HL-60 (cell line): ENCODE data around the gene GRID1.
A peak's percentile ranks its signal among the peaks of the same experiment; 100 is the strongest.

Experiments used
- GABPA ChIP-seq: IDR thresholded peaks from 2 replicates; pipeline ENCODE4 v1.6.1; 2012; ENCODE audit warnings: low read depth
- POLR2AphosphoS5 ChIP-seq: IDR thresholded peaks from 2 replicates; pipeline ENCODE4 v1.6.1; 2012; ENCODE audit warnings: low read depth
- SPI1 ChIP-seq: IDR thresholded peaks from 2 replicates; pipeline ENCODE4 v1.6.1; 2012; ENCODE audit warnings: low read depth, mild to moderate bottlenecking, borderline replicate concordance
- TF ChIP-seq, protein P1 (sequence below): IDR thresholded peaks from one replicate; pipeline ENCODE4 v1.5.1; 2011; ENCODE audit warnings: low read length, control low read depth, inconsistent platforms; ENCODE audit not compliant: insufficient read depth
- TF ChIP-seq, protein P2 (sequence below): IDR thresholded peaks from 2 replicates; pipeline ENCODE4 v1.6.1; 2012; ENCODE audit warnings: low read depth; ENCODE audit not compliant: insufficient replicate concordance

DNA sequence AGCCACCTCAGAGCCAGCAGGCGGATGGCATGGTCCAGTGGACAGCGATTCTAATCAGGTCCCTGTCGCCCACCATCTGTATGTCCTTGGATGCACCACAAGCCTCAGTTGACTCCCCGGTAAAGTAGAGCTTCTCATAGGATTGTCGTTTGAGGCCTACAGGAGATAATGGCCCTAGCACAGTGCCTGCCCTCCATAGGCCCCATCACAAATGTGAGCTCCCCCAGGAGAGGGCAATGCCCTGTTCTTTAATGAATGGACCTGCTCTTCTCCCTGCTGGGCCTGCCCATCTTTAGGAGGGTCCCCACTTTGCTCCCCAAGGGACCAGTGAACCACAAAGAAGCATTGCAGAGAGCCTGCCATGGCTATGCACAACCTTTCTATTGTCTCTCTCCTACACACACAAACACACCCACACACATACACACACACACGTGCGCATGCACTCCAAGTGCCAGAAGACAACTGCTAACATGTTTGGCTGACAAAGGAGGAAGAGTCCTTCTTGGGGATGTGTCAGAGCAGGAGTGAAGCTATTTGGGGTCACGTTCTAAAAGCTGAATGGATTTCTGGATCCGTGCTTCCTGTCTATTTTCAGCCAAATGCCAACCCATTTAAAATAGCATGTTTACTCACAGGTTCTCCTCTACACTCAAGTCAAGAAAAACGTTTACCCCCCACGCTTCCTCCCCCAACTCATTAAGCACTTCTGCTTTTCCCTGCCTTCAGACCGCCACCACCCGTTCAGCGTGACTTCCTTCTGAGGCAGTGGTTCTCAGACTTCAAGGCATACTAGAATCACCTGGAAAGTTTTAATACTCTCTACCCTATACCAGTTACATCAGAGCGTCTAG, 196.1 kb downstream of the GRID1 start:
- TF ChIP-seq, protein P1, sequence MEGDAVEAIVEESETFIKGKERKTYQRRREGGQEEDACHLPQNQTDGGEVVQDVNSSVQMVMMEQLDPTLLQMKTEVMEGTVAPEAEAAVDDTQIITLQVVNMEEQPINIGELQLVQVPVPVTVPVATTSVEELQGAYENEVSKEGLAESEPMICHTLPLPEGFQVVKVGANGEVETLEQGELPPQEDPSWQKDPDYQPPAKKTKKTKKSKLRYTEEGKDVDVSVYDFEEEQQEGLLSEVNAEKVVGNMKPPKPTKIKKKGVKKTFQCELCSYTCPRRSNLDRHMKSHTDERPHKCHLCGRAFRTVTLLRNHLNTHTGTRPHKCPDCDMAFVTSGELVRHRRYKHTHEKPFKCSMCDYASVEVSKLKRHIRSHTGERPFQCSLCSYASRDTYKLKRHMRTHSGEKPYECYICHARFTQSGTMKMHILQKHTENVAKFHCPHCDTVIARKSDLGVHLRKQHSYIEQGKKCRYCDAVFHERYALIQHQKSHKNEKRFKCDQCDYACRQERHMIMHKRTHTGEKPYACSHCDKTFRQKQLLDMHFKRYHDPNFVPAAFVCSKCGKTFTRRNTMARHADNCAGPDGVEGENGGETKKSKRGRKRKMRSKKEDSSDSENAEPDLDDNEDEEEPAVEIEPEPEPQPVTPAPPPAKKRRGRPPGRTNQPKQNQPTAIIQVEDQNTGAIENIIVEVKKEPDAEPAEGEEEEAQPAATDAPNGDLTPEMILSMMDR, result no peak
- TF ChIP-seq SPI1 (peak; percentile 100), POLR2AphosphoS5 (0 out of 2 replicates have a peak, but pooled peaks have one; percentile 34), GABPA (no peak)
- TF ChIP-seq, protein P2, sequence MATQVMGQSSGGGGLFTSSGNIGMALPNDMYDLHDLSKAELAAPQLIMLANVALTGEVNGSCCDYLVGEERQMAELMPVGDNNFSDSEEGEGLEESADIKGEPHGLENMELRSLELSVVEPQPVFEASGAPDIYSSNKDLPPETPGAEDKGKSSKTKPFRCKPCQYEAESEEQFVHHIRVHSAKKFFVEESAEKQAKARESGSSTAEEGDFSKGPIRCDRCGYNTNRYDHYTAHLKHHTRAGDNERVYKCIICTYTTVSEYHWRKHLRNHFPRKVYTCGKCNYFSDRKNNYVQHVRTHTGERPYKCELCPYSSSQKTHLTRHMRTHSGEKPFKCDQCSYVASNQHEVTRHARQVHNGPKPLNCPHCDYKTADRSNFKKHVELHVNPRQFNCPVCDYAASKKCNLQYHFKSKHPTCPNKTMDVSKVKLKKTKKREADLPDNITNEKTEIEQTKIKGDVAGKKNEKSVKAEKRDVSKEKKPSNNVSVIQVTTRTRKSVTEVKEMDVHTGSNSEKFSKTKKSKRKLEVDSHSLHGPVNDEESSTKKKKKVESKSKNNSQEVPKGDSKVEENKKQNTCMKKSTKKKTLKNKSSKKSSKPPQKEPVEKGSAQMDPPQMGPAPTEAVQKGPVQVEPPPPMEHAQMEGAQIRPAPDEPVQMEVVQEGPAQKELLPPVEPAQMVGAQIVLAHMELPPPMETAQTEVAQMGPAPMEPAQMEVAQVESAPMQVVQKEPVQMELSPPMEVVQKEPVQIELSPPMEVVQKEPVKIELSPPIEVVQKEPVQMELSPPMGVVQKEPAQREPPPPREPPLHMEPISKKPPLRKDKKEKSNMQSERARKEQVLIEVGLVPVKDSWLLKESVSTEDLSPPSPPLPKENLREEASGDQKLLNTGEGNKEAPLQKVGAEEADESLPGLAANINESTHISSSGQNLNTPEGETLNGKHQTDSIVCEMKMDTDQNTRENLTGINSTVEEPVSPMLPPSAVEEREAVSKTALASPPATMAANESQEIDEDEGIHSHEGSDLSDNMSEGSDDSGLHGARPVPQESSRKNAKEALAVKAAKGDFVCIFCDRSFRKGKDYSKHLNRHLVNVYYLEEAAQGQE, result no peak
